Neural cell (in vitro differentiated cells): Measurements from ENCODE around the gene ITPK1.

Experiments
- CTCF ChIP-seq: fragments of 450-650 bp; IDR thresholded peaks from 2 replicates; pipeline ENCODE4 v1.5.1; 2014; ENCODE audit warnings: antibody characterized with exemption, mild to moderate bottlenecking, moderate library complexity; ENCODE audit not compliant: poor library complexity, severe bottlenecking
- EP300 ChIP-seq: fragments of 450-650 bp; conservative IDR thresholded peaks from 2 replicates; pipeline ENCODE4 v1.6.1; 2014; ENCODE audit warnings: antibody characterized with exemption, mild to moderate bottlenecking, moderate library complexity; ENCODE audit not compliant: poor library complexity, severe bottlenecking
- EZH2 ChIP-seq: fragments of 200-600, 300-800 bp; shearing (Covaris generic), sonication (generic); IDR thresholded peaks from 2 replicates; pipeline ENCODE4 v1.6.1; 2014; ENCODE audit warnings: antibody characterized with exemption, low read length, borderline replicate concordance, mild to moderate bottlenecking; ENCODE audit not compliant: insufficient read depth, poor library complexity, severe bottlenecking
- POLR2AphosphoS5 ChIP-seq: IDR thresholded peaks from 2 replicates; pipeline ENCODE4 v1.6.1; 2012
- TAF1 ChIP-seq: IDR thresholded peaks from 2 replicates; pipeline ENCODE4 v1.6.1; 2012; ENCODE audit warnings: low read depth

- TF ChIP-seq CTCF (no peak), EZH2 (no peak), TAF1 (no peak), EP300 (no peak), POLR2AphosphoS5 (no peak)
Measured at GRCh38 chr14:92984082-92984788, 131.5 kb downstream of the ITPK1 start.
